Measurements from ENCODE around the gene ADGRD1.
"Not testable (repeated sequence)": the region's sequence is repeated elsewhere in the genome, so short reads cannot be mapped to it uniquely, and the experiment has no call there.

Gene ADGRD1

DNA sequence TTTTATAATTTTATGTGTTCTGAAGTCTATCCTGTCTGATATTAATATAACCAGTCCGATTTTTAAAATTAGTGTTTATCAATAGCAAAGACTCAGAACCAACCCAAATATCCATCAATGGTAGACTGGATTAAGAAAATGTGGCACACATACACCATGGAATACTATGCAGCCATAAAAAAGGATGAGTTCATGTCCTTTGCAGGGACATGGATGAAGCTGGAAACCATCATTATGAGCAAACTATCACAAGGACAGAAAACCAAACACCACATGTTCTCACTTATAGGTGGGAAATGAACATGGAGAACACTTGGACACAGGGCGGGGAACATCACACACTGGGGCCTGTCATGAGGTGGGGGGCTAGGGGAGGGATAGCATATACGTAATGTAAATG is 16.2 kb upstream of the ADGRD1 start:
- not testable (repeated sequence) for DNase-seq (ENCODE audit: low read depth)

DNA sequence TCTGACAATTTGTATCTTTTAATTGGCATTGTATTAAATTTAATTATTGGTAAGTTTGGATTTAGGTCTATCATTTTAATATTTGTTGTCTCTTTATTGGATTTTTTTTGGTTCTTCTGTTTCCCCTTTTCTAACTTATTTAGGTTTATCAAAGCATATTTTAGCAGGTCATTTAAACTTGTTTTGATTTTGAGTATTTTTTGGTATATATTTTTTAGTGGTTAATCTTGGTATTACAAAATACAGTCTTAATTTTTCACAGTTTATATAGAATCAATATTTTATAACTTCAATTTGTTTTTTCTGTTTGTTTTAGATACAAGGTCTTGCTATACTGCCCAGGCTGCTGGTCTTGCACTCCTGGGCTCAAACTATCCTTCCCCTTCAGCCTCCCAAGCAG is 15.5 kb upstream of the ADGRD1 start:
- no peak for DNase-seq (ENCODE audit: low read depth)

DNA sequence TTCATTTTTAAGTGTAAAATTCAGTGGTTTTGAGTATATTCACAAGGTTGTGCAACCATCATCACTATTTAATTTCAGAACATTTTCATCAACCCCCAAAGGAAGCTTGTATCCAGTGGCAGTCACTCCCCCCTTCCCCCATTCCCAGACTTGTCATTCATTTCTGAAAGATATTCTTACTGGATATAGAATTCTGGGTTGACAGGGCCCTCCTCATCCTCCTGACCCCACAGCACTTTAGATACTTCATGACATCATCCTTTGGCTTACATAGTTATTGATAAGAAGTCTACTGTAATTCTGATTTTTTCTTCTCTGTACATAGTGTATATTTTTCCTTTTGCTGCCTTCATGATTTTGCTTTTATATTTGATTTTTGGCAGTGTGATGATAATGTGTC is 8.8 kb upstream of the ADGRD1 start:
- DNase-seq (ENCODE audit: low read depth), result no peak

DNA sequence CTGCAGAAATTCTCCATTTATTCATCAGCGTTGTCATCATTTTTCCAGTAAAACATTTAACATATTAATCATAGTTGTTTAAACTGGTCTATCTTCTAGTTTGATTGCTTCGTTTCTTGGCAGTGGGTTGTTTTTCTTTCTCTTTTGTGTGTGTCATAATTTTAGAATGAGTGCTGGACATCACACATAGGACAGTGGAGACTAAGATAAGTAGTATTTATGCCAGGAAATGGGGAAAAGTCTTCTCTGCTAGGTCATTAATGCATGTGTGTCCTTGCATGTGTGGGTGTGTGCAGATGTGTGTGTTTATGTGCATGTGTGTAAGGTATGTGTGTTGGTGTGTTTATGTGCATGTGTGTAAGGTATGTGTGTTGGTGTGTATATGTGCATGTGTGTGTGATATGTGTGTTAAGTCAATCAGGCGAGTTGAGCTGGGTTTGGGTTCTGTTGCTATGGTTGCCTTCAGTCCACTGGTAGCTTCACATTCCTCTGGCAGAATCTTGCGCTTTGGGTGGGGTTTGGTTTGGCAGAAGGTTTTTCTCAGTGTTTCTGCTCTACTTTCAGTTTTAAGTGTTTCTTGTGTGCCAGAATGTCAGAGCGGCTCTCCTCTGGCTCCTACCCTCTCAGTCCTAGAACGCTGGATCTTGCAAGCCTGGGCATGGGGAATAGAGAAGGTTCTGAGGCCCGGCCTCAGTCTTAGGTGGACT is 7.8 kb upstream of the ADGRD1 start:
- peak; percentile 27 for DNase-seq (ENCODE audit: low read depth)

DNA sequence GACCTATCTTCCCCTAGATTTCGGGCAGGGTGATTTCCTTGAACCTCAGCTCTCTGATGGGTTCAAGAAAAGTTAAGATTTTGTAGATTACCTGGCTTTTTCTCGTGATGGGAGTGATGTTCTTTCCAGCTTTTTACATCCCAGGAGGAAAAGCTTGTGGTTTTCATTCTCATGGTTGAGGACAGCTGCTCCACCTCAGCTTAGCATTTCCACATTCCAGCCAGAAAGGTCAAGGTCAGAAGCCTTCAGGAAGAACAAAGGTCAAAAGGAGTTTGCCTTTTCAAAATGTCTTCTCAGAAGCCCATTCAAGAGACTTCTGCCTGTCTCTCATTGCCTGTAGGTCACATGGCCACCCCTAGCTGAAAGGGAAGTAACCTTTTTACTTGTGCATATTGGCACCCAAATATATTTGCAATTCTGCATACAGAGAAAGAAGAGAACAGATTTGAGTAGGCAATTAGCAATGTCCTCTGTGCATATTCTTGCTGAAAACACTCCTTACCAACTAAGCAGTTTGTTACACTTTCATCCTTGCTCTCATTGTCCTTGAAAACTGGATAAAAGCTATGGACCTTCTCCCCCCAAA is 6.6 kb upstream of the ADGRD1 start:
- no peak for DNase-seq (ENCODE audit: low read depth)

DNA sequence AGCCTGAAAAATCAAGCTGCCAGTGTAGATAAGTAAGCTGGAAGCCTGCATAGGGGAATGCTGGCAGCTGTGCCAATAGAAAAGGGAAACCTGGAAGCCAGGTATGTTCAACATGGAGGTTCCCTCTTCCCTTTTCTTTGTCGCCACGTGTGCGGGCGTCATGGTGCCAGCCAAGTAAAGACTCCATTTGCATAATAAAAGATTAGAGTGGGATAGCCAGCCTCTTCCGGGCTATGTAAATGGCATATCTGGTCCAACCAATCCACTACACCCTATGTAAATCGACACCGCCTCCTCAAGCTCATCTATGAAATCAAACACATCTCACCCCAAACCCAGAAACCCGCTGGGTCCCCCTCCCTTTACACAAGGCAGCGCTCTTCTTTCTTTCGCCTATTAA is 5.6 kb upstream of the ADGRD1 start:
- no peak for DNase-seq (ENCODE audit: low read depth)

DNA sequence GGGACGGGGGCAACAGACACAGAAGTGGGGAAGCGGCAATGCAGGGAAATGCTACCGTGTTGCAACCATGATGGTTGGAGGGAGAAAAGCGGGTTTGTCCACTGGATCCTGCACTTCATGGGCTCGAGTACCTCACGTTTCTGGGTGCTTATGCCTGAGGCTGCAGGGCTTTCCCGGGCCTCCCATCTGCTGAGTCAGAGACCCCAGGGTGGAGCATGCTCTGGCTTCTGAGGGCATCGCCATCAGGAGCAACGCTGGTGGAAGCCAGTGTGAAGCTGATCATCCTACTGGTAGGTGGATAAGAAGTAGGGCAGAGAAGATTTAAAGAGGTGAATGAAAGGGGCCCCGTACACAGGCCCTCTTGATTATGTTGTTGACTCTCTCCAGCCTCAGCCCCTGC is 5.0 kb upstream of the ADGRD1 start:
- DNase-seq (ENCODE audit: low read depth), result no peak

DNA sequence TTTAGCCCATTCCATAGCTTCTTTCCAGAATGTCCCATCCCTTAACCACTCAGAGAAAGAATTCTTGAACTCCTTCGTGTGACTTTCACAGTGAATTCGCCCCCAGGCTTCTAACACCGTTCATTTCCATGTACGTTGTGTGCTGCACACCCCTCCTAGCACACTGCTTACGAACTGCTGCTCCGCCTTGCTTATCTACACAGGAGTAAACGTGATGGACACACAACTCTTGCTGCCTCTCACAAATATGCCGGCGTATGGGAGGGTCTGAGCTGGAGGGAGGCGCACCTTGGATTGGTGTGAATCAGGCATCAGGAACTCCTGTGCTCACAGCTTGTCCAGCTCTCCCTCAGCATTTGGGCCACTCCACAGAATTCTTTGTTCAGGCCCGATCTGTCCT is 3.9 kb upstream of the ADGRD1 start:
- DNase-seq (ENCODE audit: low read depth), result no peak

DNA sequence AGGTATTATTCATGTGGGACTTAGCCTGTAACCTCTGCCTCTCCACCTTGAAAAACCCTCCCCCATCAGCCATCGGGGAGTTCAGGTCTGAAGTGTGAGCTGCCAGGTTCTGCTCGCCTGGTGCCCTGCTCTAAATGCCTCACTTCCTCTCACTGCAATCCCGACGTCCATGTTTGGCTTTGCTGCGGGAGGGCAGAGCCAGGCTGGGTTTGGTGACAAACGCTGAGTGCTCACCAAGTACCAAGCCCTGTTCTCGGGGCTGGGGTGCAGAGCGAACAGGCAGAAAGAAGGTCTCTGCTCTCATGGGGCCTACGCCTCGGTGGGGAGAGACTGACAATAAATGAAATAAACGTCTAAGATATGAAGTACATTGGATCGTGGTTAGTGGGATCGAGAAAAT is 2.1 kb upstream of the ADGRD1 start:
- DNase-seq (ENCODE audit: low read depth), result no peak

DNA sequence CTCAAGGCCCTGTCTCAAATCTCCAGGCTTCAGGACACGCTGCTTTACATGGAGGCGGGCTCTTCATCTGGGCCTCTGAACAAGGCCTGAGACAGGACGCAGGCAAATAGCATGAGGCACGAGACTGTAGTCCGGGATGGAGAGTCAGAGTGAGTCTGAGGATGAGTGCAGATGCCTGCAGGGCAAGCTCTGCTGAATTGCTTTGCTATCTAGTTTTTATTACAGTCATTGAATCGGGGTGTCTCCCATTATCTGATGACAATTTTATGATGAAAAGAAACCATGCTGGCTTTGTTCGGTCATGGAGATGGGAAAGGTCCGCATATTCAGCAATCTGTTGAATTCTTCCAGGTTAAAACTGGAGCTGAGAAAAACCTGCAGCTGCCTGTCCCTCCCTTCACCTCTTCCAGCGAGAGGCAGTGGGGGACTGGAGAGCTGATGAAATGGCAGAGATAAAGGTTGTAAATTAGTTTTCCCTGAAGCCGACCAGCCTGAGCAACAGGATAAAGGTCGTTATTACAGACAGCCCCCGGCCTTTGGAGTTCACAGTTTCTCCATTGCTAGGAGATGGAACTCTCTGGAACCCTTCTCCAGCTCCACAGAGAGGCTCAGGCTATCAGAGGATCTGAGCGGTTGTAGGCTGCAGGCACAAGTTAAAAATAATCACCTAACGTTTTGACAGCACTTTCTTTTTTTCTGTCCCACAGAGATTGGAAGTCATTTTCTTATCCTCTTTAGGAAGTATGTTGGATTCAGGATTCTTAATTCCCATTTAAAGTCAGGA is 1.3 kb upstream of the ADGRD1 start:
- DNase-seq (ENCODE audit: low read depth), result no peak

DNA sequence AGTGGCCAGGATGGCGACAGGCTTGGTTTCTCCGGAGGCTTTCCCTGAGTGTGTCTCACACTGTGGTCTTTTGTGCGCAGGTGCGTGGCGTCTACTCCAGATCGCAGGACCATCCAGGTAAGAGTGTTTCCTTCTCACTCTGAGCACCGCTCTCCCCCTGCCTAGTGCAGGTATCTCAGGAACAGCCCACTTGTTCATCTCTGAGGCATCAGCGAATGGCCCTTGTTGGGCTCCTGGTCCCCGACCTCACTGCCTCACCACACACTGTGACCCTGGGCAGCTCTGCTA is 781 bp downstream of the ADGRD1 start:
- no peak for DNase-seq (ENCODE audit: low read depth)

DNA sequence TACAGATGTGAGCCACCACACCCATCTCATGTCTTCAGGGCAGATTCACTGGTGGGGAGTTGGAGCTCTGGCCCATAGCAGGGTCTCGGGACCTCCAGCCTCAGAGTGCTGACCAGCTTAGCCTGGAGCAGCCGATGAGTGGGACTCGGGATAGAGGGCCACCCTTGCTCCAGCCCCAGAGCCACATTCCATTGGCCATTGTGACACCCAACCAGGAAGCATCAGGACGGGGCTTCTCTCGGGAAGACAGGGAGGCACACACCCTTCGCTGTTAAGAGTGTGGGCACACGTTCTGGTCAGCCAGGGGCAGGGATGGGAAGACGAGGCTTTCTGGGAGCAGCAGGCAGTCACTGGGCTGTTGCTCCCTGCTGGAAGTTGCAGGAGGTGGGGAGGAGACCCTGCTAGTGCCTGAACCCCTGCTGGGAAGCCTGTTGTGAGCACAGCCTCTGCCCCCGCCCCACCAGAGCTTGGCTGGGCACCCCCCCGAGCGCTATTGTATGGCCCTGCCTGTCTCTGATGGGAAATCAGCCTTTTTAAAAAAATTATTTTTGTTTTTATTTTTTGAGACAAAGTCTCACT is 1.6 kb downstream of the ADGRD1 start:
- no peak for DNase-seq (ENCODE audit: low read depth)

DNA sequence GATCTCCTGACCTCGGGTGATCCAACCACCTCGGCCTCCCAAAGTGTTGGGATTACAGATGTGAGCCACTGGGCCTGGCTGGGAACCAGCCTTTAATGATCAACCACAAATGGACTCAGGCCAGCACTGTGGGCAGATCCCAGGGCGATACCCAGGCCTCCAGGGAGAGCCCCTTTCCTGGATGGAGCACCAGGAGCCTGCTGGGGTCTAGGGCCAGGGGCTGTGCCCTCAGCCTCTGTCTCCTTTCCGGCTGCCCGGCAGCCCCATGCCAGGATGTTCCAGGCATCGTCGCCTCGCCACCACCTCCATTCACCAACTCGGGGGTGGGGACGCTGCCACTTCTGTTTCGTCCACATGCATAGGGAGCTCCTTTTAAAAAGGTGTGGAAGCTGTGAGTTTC is 2.3 kb downstream of the ADGRD1 start:
- DNase-seq (ENCODE audit: low read depth), result no peak

DNA sequence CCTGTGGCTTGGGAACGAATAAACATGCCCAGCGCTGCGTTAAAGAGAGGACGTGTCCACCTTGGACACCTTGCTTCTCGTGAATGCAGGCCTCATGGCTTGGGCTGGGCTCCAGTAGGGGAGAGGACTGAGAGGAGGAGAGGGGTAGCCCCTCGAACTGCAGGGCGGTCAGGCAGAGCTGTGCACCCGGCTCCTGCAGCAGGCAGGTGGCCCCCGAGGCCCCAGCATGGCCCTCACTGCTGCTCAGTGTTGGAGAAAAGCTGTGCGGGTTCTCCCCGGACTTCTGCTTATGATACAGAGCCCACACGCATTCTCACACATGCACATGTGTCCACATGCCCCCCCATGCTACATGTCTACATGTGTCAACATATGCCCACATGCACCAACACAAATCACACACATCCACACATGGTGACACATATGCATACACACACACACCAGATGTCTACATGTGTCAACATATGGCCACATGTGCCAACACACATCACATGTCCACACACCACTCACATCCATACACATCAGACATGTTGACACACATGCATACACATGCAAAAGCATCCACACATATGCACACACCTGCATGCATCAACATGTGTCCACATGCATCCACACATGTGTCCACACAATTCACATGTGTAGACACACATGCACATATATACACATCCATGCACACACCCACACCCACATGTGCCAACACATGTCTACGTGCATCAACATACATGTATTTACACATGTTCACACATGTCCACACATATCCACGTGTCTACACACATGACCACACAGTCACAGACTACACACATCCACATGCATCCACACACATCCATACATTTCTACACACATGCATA is 3.0 kb downstream of the ADGRD1 start:
- DNase-seq (ENCODE audit: low read depth), result no peak

DNA sequence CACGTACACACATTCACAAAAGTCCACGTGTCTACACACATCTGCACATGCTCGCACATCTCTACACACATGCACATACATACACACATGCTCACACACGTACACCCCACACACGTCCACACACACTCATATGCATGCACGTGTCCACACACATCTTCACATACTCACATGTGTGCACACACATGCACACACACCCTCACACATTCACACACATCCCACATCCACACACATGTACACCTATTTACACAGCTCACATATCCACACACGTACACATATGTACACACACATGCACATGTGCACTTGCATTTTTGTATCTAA is 3.6 kb downstream of the ADGRD1 start:
- DNase-seq (ENCODE audit: low read depth), result no peak

DNA sequence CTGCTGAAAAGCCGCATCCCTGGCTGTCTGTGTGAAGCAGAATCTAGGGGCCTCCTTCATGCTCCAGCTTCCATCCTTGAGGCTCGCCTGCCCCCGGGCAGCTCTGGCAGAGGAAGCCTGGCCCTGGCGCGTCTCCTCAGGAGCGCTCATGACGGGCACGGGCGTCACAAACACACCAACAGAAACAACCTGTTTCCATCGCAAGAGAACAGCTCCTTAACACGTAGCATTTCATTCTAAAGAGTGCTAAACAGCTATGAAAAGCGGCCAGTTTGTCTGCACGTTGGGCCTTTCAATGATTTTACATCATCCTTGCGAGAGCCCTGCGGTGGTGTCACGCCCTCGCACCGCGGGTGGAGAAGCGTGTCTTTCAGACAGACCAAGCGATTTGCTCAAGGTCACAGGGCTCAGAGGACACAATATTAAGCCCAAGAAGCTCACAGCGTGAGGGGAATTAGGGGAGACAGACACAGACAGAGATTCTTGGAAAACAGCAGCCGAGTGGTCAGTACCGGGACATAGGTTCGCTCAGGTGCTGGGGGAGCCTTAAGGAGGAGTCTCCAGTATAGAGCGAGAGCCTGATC is 4.9 kb downstream of the ADGRD1 start:
- DNase-seq (ENCODE audit: low read depth), result no peak

DNA sequence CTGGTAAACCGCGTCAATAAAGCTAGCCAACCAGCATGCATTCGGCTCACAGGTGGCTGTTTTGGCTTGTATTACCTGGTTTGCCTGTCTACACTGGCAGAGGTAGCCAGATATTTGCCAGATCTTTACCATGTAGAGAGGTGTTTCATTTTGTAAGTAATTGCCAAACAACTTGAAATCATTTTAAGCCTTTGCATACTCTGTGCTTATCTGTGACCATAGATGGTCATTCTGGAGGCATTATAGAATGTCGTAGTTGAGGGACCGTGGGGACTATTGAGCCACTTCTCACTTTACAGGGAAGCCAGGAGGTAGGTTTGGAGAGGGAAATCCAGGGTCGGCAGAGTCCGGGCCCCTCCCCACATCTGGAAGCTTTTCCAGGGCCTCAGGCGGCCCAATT is 5.9 kb downstream of the ADGRD1 start:
- no peak for DNase-seq (ENCODE audit: low read depth)

DNA sequence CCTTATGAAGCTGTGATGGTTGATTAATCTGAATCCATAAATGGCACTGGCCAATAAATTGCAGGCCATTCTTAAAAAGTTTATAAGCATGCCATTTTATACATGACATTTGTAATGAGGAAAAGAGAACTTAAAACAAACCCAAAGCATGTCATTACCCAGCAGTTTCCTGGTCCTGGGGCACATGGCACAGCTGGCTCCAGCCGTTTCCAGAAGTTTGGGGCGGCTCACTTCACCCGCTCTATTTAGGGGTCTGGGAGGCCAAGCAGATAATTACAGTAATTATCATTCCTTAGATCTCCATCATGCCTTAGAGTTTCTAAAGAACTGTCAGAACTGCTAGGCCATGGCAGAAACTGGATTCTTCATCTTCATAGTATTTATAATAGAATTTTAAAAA is 6.4 kb downstream of the ADGRD1 start:
- no peak for DNase-seq (ENCODE audit: low read depth)

DNA sequence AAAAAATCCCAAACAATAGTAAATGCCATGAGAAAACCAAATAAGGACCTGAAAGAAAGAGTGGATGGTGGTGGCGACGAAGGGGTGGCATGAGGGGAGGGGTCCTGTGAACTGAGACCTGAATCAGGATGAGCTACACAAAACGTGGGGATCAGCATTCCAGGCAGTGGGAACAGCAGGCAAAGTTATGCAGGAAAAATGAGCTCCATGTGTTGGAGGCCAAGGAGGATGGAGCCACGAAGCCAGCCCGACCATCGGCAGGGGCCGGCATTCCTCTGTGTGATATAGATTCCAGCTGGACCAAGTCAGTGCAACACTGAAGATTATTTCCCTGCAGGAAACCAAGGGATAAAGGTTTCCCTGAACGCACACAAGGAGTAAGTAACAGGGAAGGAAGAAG is 7.1 kb downstream of the ADGRD1 start:
- no peak for DNase-seq (ENCODE audit: low read depth)

DNA sequence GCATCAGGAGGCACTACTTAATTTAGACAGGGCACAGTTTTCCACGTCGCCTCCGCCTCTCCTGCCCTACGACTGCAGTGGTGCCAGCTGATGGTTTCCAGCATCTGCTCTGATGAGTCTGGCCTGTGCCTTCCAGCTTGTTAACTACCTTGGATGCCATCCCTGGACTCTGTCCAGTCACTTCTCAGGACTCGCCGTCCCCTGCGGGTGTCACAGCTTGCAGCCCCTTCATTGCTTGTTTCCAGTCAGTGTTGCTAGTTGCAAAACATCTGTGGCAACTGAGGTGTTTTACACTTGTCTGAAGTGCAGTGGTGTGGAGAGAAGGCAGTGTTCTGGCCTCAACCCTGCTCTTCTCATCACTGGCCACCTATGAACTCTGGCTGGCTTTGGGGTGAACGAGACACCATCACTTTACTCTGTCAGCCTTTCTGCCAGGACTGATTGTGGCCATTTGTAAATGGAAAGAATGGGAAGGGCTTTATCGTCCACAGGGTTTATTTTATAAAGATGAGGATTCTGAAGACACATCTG is 8.3 kb downstream of the ADGRD1 start:
- DNase-seq (ENCODE audit: low read depth), result no peak

DNA sequence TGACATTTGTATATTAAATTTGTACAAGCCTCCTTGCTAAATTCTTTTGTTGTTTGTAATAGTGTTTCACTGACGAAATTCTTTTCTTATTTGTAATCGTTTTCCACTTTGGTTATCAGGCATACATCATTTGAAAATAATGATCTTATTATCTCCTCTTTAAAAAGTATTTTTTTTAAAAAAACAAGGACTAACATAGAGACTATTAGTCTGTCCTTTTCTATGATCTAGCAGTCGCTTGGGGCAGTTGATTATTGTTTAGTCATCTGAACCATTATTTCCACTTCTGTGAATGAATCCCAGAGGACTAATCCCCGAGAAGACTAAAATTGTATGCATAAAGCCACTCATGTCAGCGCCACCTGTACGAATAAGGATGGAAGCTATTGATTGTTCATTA is 11.5 kb downstream of the ADGRD1 start:
- DNase-seq (ENCODE audit: low read depth), result no peak

DNA sequence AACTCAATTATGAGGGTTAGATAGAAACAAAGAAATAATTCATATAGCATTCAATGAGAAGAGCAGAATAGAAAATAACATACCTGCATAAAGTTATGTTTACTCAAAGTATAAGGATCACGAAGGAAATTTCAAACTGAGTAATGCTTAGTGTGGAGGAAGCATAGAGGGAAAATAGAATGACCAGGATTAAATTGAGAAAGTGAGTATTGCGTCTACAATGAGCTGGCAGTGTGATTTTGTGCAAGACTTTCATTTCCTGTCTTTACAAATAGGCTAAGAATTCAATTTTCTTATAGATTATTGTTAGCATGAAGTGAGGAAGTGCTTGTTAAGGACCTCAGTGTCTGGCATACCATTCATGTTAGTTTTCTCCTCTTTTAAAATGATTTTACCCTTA is 12.0 kb downstream of the ADGRD1 start:
- DNase-seq (ENCODE audit: low read depth), result no peak

Data from fibroblast of gingiva (primary cell).